Activated CD4-positive, alpha-beta T cell treated with anti-CD3 and anti-CD28 coated beads, Interleukin-2, Interleukin-6, amounts not matched to agents 100 ng/mL and 50 ng/mL, durations not matched to agents 16 hours and 8 hours (primary cell): ENCODE results near the gene DNAJA3.

Experiments
- DNase-seq: peaks from one replicate; pipeline ENCODE4 v3.0.0-alpha.2; 2020

Gene DNAJA3

GRCh38 chr16:4425378-4426020, at the start of gene DNAJA3:
TSS of gene DNAJA3 (plus strand) at chr16:4425868. CDS start at chr16:4425882, 14 bp downstream.
- DNase-seq, result peak; percentile 95

DNA sequence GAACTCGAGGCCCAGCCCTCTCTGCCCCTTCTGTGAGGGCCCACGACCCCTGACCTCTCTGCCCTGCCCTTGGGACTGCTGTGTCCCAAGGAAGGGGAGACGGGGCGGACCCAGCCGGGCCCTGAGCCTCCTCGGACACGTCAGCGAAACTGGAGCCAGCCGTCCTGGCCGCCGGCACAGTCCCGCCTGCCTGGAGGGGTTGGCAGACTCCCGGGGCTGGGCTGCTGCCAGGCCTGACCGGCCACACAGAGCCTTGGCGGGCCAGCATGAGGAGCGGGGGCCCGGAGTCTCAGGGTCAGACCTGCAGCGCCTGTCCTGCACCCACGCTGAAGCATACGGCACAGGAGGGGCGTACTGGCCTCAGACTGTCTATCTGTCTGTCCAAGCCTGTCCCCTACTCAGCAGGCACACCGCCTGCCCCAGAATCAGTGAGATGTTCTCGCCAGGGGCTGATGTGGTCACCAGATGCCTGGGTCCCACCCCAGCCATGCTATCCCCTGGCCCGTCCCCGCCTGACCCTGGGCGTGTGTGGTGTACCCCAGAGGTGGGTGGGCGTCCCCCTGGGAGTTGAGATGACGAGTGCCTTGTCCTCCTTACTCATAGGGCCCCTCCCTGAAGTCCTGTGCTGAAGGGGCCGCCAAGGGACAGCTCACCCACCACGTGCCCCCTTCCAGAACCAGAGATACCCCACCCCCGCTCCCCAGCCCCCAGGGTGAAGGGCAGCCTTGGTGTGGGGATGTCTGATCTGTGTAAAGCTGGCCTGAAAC, 49.4 kb upstream of the DNAJA3 start:
- DNase-seq, result no peak

DNA sequence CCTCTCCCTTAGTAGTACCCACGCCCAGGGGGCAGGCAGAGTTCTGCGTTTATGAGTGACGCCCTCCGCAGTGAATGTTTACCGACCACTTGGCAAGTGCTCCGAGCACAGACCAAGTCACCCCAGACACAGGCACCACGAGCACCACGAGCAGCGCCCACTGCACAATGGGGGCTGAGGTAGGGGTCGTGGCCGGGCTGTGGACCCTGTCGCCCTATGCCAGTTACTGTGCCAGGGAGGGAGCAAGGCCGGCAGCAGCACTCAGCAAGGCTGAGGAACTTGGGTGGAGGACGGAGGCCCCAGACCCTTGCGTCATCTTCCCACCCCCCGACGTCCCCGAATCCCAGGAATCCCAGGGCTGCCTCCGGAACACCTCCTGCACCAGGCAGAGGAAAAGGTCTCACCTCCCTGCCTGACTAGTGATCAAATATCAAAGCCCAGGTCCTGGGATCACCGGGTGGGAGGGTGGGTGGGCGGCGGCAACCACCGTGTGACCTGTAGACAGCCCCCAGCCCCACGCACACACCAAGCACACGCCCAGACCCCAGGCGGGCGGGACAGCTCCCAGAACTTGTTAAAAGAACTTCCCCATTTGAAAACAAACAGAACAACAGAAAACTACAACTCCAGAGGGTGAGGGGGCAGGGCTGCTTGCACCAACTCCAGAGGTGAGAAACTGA, 48.6 kb upstream of the DNAJA3 start:
- DNase-seq, result no peak

DNA sequence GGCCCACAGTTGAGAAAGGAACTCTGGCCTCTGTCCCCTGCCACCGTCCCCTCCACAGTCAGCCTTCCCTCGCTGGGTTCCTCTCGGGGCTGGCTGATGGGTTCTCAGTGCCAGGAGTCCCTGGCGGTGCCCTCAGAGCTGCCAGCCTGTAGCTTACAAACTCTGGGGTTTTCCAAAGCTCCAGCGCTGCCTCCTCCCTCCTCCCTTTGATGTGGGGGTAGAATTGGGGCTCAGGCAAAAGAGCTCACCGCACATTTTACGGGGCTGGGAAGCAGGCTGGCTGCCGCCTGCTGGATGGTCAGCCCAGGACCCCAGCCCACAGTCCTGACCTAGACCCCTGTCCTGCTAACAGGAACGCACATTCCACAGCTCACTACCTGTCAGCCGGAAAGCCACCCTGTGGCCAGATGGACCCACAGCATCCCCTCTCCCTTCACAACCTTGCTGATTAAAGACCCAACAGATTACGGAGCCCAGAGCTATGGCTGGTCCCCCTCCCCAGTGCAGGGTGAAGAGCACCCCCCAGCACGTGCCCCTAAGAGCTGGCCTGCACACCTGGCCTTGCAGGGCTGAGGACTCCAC, 48.0 kb upstream of the DNAJA3 start:
- DNase-seq, result no peak

DNA sequence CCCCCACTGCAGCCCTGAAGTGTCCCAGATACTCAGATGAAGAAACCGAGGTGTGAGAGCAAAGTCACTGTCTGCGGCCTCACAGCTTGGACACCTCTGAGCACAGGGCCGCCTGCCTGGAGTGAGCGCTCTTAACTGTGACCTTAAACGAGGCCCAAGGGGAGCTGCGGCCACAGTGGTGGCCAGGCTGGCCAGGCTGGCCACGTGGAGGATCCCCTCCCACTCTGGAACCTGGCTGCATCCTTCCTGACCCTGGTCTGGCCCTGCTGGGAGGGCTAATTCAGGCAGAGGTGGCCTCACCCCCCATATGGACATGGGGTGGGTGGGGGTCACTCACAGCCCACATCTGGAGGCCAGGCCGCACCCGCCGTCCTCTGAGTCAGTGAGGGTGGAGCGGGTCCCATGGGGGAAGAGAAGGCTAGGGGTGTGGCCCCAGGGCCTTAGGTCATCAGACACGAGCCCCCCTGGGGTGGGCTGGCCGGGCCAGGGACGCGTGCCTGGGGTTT, 47.5 kb upstream of the DNAJA3 start:
- no peak for DNase-seq

DNA sequence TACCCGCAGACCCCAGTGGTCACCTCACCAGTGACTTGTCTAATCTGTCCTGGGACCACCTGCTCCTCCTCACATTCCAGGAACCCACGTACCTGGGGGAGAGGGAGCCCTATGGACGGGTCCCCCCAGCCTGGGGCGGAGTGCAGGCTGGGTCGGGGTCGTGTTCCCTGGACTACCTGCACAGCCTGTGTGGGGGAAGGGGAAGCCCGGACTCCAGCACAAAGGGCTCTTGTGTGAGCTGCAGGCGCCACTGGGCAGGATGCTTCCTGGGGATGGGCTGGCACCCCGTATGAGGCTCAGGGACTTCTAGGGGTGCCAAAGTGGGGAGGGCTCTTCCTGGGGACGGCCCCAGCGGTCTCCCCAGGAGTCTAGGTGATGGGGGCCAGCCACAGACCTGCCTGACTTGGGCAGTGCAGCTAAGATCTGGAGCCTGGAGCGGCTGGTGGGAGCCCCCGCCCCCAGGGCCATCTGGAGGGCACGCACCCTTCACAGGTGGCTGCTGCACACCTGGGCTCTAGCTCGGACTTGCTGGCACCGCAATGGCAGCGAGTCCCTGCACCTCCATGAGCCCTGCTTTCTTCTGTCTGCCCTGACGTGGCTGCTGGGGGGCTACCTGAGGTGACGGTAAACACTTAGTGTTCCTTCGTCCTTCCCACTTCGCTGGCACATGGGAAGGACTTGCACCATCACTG, 46.5 kb upstream of the DNAJA3 start:
- no peak for DNase-seq

DNA sequence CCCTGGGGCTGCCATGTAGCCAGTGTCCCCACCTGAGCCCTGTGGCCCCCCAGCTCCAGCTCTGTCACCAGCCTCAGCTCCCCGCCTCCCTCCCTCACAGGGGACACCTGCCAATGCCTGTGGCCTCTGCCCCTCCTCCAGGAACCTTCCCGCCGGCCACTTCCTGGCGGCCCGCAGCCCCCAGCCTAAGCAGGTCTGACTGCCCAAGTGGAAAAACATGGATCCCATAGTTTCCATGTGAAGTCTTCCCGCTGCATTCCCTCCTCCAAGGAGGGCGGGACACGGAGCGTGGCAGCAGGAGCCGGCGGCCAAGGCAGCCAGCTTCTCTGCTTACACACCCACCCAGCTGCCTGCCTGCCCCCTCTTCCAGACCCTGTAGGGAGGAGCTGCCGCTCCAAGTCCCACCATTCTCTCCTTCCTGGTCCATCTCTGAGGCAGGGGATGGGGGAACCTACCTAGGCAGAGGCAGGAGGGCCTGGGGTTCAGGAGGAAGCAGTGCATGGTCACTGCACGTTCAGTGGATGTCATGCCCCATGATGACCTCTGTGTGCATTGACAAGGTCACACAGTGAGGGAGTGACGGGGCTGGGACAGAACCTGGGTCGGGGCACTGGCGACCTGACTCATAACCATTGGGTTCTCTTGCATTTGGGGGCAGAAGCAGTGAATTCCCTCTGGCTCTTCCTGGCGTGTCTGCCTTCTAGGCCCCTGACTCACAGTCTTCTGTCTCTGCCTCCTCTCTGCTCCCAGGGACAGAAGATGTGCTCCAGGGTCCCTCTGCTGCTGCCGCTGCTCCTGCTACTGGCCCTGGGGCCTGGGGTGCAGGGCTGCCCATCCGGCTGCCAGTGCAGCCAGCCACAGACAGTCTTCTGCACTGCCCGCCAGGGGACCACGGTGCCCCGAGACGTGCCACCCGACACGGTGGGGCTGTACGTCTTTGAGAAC, 45.3 kb upstream of the DNAJA3 start:
- no peak for DNase-seq

DNA sequence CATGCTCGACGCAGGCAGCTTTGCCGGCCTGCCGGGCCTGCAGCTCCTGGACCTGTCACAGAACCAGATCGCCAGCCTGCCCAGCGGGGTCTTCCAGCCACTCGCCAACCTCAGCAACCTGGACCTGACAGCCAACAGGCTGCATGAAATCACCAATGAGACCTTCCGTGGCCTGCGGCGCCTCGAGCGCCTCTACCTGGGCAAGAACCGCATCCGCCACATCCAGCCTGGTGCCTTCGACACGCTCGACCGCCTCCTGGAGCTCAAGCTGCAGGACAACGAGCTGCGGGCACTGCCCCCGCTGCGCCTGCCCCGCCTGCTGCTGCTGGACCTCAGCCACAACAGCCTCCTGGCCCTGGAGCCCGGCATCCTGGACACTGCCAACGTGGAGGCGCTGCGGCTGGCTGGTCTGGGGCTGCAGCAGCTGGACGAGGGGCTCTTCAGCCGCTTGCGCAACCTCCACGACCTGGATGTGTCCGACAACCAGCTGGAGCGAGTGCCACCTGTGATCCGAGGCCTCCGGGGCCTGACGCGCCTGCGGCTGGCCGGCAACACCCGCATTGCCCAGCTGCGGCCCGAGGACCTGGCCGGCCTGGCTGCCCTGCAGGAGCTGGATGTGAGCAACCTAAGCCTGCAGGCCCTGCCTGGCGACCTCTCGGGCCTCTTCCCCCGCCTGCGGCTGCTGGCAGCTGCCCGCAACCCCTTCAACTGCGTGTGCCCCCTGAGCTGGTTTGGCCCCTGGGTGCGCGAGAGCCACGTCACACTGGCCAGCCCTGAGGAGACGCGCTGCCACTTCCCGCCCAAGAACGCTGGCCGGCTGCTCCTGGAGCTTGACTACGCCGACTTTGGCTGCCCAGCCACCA, 44.4 kb upstream of the DNAJA3 start:
- DNase-seq, result no peak

GRCh38 chr16:4381935-4382794, 43.5 kb upstream of the DNAJA3 start:
- DNase-seq, result no peak

- no peak for DNase-seq
Observed at GRCh38 chr16:4382795-4383357, 42.8 kb upstream of the DNAJA3 start.

DNA sequence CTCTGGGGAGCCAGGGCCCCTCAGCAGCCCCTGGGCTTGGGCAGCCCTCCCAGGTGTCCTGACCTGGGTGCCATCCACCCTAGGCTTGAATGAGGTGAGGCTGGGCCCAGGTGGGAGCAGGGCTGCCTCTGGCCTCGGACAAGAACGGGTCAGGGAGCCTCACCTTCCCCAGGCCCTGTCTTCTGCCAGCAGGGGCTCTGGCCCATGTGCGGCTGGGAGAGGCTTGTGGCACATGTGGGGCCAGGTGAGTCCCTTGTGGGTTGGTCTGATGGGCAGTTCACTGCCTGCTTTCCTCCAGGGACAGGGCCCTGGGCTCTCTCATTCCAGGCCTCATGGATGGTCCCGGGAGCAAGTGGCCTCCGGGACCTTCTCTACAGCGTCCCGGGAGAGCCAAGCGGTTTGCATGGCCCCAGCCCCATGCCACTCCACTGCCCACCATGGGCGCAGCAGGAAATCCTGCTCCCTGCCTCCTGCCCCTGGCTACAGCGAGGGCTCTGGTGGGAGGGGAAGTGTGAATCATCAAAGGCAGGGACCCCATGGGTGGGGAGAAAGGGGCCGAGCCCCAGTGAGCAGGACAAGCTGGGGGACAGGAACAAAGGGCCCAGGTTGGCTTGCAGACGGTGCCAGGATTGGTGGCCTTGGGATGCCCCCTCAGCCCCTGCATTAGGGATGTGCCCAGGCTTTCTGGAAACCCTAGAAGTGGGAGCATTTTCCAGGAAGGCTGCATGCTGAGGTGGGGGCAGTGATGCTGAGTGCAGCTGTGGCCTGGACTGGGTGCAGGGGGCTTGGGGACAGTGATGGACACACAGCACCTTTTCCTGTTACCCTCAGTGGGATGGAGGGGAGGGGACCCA, 41.9 kb upstream of the DNAJA3 start:
- no peak for DNase-seq

DNA sequence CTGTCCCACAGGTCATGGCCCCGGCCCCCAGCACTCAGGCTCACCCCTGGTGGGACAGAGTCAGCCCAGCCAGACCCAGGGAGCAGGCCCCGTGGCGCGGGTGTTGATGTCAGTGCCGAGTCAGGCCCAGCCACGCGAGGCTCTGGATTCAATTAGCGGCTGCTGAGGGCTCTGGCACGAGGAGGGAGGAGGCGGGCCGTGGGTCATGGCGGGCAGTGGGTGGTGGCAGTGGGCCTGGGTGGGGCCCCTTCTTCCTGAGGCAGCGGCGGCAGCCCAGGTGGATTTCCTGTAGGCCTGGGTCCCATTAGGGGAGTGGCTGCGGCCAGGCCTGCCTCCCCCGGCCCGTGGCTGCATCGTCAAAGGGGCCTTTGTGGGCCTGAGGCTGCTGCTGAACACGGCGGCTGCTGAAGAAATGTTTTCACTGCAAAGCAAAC, 41.1 kb upstream of the DNAJA3 start:
- DNase-seq, result no peak

DNA sequence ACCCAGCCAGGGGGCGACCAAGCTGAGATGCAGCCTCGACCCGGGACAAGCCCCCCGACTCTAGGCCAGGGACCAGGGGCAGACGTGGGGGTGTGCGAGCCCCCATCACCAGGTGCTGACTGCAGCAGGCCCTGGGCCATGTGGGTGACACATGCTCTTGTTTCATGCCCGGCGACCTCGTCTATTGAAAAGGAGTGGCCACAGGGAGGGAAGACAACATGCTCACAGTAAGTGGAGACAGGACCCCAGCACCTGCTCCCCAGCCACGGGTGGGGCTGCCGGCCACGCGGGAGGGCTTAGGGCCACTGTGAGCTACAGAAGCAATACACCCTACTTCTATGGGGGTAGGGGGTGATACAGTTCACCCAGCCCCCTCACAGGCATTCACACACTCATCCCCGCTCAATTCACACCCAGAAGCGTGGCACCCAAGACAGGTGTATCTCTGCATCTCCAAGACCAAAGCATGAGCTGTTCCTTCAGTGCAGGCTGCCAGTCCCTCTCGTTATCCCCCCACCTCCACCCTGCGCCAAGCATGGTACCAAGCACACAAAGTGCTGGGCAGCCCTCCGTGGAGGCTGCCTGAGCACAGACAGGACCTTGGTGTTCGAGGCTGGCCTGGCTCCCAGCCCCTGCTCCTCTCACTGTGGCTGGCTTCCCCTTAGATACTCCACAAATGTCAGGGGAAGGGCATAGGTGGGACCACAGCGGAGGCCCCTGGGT, 40.4 kb upstream of the DNAJA3 start:
- DNase-seq, result no peak

DNA sequence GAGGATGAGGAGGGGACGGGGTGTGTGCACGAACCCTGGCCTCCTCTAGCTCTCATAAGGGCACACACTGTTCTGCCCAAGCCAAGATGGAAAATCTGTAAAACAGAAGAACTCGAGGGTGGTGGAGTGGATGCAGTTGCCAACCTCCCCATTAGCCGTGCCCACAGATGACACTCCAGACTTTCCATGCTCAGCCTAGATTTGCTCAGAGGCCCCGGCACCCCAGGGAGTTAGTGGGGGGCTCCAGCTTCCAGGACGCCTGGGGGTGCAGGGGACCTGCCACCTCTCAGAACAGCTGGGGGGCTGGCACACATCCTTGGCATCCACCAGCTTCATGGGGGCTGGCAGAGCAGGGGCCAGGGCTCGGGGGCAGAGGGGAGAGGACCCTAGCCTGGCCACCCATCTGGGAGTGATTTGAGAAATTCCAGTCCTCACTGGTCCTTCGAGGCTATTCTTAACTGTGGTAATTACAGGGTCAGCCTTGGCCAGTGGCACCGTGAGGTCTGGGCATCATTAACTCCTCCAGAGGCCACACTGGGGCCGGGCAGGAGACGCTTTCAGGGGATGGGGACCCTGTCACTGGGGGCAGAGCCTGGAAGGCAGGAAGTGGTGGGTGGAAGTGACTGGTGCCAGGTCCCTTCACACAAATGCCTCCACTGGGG, 39.7 kb upstream of the DNAJA3 start:
- no peak for DNase-seq

DNA sequence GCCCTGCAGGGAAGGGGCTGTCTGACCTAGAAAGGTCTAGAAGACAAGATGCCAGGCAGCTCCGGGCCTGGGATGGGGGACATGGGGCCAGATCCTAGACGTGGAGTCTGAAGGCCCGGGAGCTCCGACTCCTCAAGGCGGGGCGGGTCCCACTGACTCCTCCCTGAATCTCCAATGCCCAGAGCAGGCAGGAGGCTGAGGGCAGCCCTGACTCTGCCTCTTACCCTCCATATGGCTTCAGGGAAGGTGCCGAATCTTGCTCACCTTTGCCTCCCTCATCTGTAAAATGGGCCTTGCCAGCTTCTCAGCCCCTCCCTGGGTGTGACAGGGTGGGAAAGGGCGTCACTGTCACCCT, 39.2 kb upstream of the DNAJA3 start:
- DNase-seq, result no peak

- DNase-seq, result no peak
Observed at GRCh38 chr16:4386951-4387565, 38.6 kb upstream of the DNAJA3 start.

- no peak for DNase-seq
Observed at GRCh38 chr16:4387781-4388180, 37.9 kb upstream of the DNAJA3 start.
